ENCODE measurements around the gene PWWP2B.

- TF ChIP-seq CTCF (IDR thresholded peaks at IDR 0.05) (no peak), POLR2A (IDR thresholded peaks at IDR 0.05) (no peak)
These were observed 62.5 kb downstream of the PWWP2B start for GRCh38 chr10:132459301-132460003.
